ENCODE data around the gene TLR3.

The TLR3 gene

DNA sequence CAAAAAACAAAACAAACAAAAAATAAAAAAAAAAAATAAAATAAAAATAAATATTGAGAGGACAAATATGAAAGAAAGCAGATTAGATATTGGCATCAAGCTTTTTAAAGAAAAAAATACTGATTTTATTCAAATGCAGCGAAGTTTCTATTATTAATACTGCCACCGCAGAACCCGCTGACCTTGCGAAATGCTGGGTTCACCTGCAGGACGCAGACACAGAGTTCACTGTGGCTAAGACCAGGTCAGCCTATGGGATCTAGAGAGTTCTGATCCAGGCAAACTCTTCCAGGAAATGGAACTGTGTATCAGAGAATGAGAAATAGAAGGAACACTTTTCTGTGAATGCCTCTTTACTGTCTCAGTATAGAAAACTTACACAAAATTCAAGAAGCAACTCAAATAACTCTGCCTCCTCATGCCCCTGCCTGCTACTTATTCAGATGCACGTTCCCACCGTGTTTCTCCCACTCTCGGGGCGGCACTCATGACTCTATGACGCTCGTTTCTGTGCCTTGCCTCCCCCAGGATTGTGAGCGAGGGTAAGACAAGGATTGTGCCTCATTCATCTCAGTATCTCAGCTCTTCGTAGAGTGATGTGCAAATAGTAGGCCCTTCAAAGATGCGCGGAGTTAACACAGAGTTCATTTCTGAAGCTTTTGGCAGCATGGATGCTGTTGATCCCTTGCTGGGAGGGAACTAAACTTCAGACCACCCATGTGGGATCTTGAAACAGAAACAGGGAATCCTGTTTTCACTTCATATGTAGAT lies 44.1 kb upstream of the TLR3 start:
- Histone ChIP-seq H3K4me1 (ENCODE audit: control insufficient read depth, low read length) (no peaks in the 10 kb centered on the region), H3K36me3 (ENCODE audit: control insufficient read depth, low read length) (no peaks in the 10 kb centered on the region), H3F3A (ENCODE audit: control insufficient read depth, insufficient read depth) (no peaks in the 10 kb centered on the region), H3K79me2 (ENCODE audit: control insufficient read depth, low read length) (no peaks in the 10 kb centered on the region), H3K9me2 (replicated peaks; ENCODE audit: control insufficient read depth, low read length) (no peaks in the 10 kb centered on the region), H3K9me3 (ENCODE audit: control insufficient read depth, insufficient read depth, low read length) (no peaks in the 10 kb centered on the region), H3K27ac (ENCODE audit: low read depth, low read length) (no peak overlapping the region), H3K4me3 (ENCODE audit: low read length) (no peak overlapping the region), H3K27me3 (ENCODE audit: control insufficient read depth, low read length) (peaks cover 3% of the 10 kb centered on the region; the same call in 1 of the 2 replicates), H4K20me1 (ENCODE audit: control insufficient read depth, insufficient read depth, low read depth, low read length) (no peaks in the 10 kb centered on the region), H3K4me2 (ENCODE audit: low read length) (no peak overlapping the region)
- TF ChIP-seq, protein P1, sequence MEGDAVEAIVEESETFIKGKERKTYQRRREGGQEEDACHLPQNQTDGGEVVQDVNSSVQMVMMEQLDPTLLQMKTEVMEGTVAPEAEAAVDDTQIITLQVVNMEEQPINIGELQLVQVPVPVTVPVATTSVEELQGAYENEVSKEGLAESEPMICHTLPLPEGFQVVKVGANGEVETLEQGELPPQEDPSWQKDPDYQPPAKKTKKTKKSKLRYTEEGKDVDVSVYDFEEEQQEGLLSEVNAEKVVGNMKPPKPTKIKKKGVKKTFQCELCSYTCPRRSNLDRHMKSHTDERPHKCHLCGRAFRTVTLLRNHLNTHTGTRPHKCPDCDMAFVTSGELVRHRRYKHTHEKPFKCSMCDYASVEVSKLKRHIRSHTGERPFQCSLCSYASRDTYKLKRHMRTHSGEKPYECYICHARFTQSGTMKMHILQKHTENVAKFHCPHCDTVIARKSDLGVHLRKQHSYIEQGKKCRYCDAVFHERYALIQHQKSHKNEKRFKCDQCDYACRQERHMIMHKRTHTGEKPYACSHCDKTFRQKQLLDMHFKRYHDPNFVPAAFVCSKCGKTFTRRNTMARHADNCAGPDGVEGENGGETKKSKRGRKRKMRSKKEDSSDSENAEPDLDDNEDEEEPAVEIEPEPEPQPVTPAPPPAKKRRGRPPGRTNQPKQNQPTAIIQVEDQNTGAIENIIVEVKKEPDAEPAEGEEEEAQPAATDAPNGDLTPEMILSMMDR (IDR thresholded peaks at IDR 0.05; ENCODE audit: low read depth, low read length, poor library complexity, severe bottlenecking), result no peak
- TF ChIP-seq EZH2phosphoT487 (IDR thresholded peaks at IDR 0.05; ENCODE audit: borderline replicate concordance, low read length), result no peak

DNA sequence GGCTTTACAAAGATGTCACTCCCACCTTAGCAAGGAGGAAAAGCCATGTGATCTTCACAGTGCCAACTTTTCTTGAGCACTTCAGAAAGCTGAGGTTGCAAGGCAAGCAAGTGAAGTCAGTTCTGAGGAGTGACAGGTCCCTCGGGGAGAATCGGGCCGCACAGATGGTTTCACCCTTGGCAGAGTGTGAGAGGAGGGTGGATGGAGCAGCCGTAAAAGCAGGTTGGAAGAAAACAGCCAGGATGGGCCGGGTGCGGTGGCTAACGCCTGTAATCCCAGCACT lies 43.6 kb upstream of the TLR3 start:
- Histone ChIP-seq H3K9me2 (replicated peaks; ENCODE audit: control insufficient read depth, low read length) (no peaks in the 10 kb centered on the region), H3K4me3 (ENCODE audit: low read length) (no peak overlapping the region), H3K4me2 (ENCODE audit: low read length) (no peak overlapping the region), H3K36me3 (ENCODE audit: control insufficient read depth, low read length) (no peaks in the 10 kb centered on the region), H4K20me1 (ENCODE audit: control insufficient read depth, insufficient read depth, low read depth, low read length) (no peaks in the 10 kb centered on the region), H3K27me3 (ENCODE audit: control insufficient read depth, low read length) (peaks cover 6% of the 10 kb centered on the region; the same call in 1 of the 2 replicates), H3K79me2 (ENCODE audit: control insufficient read depth, low read length) (no peaks in the 10 kb centered on the region), H3F3A (ENCODE audit: control insufficient read depth, insufficient read depth) (no peaks in the 10 kb centered on the region), H3K9me3 (ENCODE audit: control insufficient read depth, insufficient read depth, low read length) (no peaks in the 10 kb centered on the region), H3K27ac (ENCODE audit: low read depth, low read length) (no peak overlapping the region), H3K4me1 (ENCODE audit: control insufficient read depth, low read length) (no peaks in the 10 kb centered on the region)
- TF ChIP-seq, protein P1 (IDR thresholded peaks at IDR 0.05; ENCODE audit: low read depth, low read length, poor library complexity, severe bottlenecking), result no peak
- TF ChIP-seq EZH2phosphoT487 (IDR thresholded peaks at IDR 0.05; ENCODE audit: borderline replicate concordance, low read length), result no peak

DNA sequence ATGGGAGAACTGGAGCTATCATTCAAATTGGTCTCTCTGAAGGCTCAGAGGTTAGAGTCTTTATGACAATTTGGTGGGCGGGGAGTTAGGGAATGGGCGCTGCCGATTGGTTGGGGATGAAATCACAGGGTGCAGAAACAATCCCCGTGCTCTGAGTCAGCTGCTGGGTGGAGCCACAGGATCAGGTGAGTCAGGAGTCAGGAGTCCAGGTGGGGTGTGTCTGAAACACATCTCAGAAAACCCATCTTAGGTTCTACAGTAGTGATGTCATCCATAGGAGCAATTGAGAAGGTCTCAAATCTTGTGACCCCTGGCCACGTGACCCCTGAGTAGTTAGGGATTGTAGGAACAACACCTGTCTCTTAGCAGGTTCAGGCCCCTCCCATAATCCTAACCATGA lies 41.6 kb upstream of the TLR3 start:
- no peaks in the 10 kb centered on the region for H3K4me1 ChIP-seq (ENCODE audit: control insufficient read depth, low read length)
- H3F3A ChIP-seq (ENCODE audit: control insufficient read depth, insufficient read depth), result no peaks in the 10 kb centered on the region
- no peaks in the 10 kb centered on the region for H4K20me1 ChIP-seq (ENCODE audit: control insufficient read depth, insufficient read depth, low read depth, low read length)
- no peak overlapping the region for H3K4me2 ChIP-seq (ENCODE audit: low read length)
- H3K4me3 ChIP-seq (ENCODE audit: low read length), result no peak overlapping the region
- H3K36me3 ChIP-seq (ENCODE audit: control insufficient read depth, low read length), result no peaks in the 10 kb centered on the region
- no peaks in the 10 kb centered on the region for H3K9me3 ChIP-seq (ENCODE audit: control insufficient read depth, insufficient read depth, low read length)
- no peak overlapping the region for H3K27ac ChIP-seq (ENCODE audit: low read depth, low read length)
- H3K9me2 ChIP-seq (replicated peaks; ENCODE audit: control insufficient read depth, low read length), result no peaks in the 10 kb centered on the region
- H3K79me2 ChIP-seq (ENCODE audit: control insufficient read depth, low read length), result no peaks in the 10 kb centered on the region
- TF ChIP-seq EZH2phosphoT487 (IDR thresholded peaks at IDR 0.05; ENCODE audit: borderline replicate concordance, low read length), result no peak
- TF ChIP-seq, protein P1 (IDR thresholded peaks at IDR 0.05; ENCODE audit: low read depth, low read length, poor library complexity, severe bottlenecking), result no peak
- H3K27me3 ChIP-seq (ENCODE audit: control insufficient read depth, low read length), result peaks cover 6% of the 10 kb centered on the region; the same call in 1 of the 2 replicates
